Activated naive CD4-positive, alpha-beta T cell (primary cell): ENCODE data around the gene NFU1.

ENCODE experiments used
- DNase-seq, 4 experiments: peaks; one replicate each; lab custom pipeline; 2025; lab: John Stamatoyannopoulos, UW

NFU1 gene

DNA sequence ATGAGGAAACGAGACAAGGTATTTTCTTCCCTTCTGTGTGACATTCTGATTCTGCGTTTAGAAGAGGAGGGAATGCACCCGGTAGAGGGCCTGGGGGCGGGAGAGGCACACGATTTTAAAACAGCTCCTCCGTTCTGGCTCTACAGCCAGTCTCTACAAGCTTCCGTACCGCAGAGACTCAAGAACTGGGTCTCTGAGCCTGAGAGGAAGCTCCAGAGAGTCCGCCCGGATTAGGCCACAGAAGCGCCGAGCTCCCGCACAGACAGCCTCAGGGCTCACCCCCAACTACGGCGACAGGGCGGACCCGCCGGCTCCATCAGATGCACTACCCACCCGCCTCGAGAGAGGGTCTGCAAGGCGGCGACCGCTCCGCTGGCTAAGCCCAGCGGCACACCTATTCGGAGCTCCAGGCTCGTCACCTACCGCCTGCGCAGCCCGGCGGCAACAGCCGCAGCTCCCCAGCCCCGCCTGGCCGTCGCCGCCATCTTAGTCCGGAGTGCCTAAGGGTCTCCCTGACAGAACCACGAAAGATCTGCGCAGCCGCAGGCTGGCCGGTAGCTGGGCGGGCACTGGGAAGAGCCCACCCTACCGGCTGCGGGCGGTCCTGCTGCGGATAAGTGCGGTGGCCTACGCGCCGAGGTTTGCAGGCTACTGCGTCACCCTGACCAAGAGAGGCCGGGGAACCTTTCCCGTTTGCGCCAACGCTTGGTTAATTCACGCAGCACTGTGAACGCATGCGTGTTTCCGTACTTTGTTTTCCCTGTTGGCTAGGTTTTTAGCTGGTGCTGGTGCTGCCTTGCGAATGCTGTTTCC, at the start of gene NFU1:
TSS of gene NFU1 (minus strand) at position 498 of the 813 bp plus-strand sequence. CDS start at position 485, 13 bp downstream.
- DNase-seq: peak; percentile 57 to 74 (median 69)

DNA sequence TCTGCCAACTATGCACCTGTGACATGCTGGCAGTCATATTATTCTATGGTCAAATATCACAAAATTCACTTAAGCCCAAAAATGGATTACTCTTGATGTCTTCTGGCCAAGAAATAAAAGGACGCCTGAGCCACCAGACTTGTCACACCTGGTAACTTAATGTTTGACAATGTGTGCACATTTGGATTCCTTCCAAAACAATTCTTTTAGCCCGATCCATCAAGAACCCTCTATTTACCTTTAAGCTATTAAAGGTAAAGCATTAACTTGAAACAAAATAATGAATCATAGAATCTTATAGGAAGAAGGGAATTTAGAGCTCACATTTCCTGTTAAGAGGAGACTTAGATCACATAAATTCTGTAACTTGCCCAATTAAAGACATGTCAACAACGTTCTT, 46.5 kb upstream of the NFU1 start:
- no peak for DNase-seq

DNA sequence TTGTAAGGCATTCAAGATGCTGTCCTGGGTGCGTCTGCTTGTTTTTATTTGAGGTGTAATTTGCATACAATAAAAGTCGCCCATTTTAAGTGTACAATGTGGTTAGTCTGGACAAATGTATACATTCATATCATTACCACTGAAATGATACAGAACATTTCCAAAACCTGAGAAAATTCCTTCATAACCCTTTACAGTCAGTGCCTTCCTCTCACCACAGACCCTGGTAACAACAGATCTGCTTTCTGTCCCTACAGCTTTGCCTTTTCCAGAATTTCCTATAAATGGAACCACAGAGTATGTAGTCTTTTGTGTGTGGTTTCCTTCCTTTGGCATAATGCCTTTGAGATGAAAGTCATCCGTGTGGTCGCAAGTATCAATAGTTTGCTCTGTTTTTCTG, 45.8 kb upstream of the NFU1 start:
- no peak for DNase-seq

DNA sequence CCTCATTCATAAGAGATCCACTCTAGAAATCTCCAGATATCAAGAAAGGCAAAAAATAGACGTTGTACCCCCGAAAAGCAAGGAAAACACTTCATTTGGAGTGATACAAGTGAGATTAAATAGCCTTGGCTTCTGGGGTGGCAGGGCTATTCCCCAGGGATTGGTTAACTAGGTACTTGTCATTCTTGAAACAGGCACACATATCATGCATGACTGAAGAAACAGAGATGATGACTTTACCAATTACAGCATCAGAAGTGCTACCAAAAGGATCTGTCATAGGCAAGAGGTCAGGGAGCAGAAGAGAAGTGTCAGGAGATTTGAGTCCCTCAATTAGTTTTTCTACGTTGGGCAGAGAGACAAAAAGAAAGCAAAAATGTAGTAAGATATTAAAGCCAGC, 45.2 kb upstream of the NFU1 start:
- DNase-seq: no peak

DNA sequence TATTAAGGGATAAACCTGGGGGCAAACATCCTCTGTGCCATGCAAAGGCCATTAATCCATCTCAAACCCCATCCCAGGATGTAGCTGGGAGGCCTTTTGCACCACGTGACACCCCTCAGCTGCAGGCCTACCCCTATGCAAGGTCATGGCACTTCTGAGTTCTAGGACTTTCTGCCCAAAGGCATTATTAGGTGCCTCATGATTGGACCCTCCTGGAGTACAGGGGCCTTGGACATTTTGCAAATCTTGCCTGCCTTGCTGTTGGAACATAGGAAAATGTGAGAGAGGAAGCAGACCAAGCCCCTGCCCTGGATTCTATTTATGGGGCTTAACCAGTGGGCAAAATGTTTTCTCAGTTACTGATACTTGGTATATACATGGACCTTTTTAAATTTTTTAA, 44.2 kb upstream of the NFU1 start:
- DNase-seq: no peak

DNA sequence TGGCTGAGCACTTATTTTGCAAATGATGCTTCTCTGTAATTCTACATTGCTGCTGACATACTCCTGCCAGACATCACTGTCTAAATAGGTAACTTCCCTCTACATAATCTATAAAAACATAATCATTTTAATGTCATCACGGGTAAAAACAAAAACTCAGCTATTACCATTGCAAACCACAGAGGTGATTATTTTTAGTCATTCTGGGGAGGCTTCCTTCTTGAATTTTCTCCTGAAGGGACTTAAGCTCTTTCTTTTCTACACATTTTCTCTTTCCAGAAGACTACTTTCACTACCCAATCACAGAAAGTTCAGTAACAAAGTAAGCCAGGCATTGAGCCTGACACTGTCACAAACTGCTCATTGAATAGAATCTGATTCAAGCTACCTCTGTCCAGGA, 40.4 kb upstream of the NFU1 start:
- no peak for DNase-seq

DNA sequence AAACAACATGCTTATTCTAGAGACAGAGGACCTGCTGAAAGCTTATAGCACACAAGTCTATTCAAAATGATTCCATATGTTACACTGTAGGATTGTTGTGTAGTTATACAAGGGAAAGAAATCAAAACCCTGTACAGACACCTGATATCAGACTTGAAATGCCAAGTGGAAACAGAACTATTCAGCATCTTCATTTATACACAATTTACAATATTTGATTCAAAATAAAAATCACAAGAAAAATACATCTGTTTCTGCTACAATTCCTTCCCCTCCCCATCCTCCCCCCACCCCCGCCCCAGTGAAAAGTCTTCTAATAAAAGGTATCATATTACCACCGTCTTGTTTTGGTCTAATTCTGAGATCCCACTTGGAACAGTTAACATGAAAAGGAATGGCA, 37.5 kb upstream of the NFU1 start:
- DNase-seq: no peak

DNA sequence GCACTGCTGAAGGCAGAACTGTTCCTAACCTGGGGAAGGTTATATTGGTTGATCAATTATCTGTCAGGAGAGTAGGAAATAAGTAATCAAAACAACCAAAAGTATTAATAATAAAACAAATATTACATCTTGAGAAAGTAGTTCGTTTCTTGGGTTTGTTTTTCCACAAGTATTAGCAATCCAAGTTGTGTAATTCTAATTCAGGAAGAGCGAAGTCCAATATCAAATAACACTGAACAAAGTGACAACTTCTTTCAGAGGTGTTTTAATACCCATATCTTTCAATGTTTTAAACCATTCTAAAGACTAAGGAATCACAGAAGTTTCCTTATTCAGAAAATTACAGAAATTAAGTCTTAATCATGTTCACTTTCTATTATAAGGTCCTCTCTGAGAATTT, 34.6 kb upstream of the NFU1 start:
- no peak for DNase-seq

DNA sequence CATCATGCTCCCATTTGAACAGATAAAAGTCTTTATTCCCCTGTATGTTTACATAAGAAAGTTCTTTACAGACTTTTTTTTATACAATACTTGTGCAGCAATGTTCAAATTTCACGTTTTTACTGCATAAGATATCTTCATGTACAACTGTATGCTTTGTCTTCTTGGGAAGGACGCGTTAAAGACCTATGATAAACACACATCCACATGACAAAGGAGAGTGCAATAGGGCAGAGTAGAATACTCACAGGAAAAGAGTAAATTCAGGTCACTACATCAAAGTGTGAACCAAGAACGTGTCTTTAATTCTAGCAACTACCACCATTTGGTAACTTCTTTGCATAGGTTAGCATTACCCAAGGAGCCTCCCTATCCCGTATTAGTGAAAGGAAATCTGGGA, 33.7 kb upstream of the NFU1 start:
- no peak for DNase-seq

DNA sequence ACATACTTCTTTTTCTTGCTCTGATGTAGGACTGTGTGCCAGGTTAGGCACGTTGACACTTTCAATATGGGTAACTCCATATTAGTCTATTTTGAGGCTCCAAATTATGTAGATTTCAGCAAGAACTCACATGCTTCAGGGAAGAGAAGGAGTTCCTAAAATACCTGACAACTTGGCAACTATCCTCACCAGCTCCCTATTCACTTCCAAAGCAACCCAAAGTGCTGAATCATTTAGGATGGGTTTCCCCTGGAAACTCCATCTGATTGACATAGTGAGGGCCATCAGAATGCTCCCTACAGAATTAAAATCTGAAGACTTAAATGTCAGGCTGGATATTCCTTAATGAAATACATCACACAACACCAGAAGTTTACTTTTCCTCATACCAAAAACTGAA, 32.5 kb upstream of the NFU1 start:
- DNase-seq: no peak

DNA sequence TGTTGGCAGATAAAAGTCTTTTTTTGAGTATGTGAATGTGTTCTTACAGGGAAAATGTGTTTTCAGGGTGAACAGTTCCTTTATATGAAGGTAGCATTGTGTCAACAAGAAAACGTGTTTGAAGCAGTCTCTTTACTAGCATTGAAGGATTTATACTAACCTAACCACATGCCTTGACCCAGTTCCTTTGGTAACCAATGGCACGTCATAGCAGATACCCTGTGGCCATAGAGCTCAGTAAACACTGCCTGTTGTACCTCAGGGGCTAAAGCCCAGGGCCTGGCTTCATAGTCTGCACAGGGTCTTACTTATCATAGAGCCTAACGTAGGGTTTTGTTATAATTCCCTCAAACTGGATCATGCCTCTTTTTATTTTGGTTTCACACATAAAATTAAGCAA, 32.1 kb upstream of the NFU1 start:
- DNase-seq: no peak

DNA sequence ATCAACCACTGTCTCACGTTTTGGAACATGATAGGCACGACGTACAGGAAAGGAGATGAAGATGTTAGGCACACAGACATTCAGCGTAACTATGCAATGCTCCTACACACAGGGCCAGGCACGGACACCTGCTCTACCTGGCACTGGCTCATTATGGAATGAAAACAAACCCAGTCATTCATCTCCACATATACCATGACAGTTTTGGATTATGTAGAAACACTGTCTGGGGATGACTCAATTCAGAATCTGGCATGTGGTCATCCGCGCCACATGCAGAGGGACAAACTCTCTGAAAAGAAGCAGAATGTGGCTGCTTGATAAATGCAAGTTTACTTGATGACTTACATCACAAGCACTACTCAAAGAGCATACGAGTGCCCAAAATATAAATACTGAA, 29.5 kb upstream of the NFU1 start:
- DNase-seq: no peak

DNA sequence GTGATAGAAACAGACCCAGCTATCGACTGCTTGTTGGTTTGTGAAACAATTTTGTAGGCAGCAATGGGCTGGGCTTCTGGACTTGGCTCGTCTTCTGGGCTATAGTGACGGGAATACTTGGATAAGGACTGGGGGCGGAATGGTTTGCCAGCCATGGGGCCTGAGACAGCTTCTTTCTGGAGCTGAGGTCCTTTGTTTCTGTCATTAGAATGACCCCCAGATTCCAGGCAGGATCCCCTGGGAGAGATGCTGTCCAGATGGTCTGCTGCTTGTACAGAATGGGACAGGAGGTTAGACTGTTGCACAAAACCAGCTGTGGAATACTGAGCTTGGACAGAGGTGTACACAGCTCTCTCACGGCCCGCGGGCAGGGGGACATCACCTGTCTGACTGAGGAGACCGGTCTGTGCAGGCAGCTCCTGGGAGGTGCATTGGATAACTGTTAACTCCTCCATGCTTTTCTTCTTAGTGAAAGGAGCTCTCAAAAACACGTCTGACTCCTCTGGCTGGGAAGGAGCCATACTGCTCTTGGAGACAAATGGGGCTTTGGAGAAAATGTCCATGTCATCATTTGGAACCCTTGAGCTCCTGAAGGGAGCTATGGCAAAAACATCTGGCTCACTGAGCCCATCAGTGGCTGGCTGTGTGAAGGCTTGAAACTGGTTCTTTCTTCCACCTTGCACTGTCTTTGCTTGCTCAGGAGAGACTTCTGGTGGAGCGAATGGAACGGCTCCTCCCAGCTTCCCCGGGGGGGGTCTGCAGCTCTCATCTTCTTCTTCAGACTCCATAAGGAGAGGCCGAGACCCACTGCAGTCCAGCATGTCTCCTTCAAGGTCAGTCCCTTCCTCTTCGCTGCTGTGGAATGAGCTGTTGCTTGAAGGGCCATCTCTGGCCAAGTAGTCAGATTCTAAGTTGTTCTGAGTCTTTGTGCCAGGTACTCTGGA, 28.6 kb upstream of the NFU1 start:
- DNase-seq: no peak

DNA sequence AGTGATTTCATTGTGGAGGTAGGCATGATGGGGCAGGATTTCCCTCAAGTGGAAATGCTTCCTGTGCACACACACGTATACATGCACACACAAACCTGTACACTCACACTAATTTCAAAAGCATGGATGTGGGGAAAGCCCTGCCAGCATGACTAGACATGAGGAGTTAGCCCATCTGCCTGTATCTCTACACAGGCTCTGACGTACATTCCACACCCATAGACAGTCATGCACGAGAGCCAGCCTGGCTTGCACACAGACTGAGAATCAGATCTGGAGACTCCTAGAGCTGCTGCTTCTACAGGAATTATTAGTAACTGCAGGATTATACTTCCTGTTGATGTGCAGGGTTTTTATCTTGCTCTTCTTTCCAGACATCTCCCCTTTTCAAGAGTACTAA, 27.3 kb upstream of the NFU1 start:
- no peak for DNase-seq

DNA sequence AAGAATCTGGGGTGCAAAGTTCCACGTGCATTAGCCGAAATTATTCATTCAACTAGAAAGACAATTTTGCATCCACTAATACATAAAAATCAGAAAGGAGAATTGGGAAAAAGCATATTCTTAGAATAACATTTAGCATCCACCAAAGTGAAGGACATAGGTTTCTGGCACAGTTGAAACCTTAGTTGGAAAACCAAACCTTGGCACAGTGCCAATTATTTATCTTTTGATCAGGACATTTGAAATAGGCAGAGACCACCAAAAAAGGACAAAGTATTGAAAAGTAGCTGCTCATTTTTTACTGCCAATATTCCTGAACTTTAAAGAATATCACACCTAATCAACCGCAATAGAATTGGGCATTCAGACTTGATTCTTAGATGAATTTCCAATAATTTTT, 25.5 kb upstream of the NFU1 start:
- DNase-seq: no peak

DNA sequence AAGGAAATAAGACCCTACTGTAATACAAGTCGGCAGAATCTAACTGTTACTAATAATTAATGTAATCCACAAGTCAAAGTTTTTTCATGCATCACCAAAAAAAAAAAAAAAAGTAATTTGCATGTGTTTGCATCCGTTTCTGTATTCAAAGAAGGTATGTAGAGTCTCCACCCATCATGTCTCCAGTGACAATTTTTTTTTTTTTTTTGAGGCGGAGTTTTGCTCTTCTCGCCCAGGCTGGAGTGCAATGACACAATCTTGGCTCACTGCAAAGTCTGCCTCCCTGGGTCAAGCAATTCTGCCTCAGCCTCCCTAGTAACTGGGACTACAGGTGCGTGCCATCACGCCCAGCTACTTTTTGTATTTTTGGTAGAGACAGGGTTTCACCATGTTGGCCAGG, 24.2 kb upstream of the NFU1 start:
- DNase-seq: no peak

DNA sequence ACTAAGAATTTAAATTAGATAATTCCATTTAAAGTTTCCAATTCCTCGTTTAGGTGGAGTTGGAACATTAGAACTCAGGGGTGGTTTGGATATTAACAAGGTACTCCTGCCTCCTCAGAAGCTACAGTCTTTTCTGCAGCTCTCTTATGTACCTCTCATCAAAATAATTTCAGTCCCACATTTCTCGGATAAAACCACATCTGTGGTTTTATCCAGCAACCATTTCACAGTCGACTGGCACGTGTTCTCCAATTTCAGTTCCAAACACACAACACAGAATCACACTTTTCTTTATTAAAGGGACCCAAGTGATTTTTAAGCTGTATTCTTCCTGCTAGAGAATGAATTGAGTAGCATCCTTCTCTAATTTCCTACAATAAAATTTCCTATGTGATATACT, 22.7 kb upstream of the NFU1 start:
- DNase-seq: no peak

DNA sequence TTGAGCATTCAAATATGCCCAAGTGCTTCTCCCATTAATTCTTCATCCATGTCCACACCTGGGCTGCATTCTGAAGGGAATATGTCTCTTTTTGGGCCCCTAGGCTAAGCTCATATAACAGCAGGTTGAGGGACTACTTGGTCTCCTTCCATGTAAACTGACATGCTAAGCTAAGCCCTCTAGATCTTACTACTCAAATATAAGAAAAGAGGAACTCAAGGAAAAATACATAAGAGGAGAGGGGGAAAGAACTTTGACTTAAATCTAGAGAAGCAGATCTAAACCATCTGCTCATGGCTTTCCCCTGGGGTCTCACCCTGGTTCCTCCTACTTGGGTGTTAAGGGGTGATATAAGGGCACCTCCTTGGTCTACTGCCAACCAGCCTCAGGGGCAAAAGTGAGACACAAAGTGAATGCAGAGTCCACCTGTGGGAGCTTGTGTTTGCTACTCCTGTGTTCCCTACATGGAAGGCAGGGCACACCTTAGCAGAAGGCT, 19.8 kb upstream of the NFU1 start:
- DNase-seq: no peak

DNA sequence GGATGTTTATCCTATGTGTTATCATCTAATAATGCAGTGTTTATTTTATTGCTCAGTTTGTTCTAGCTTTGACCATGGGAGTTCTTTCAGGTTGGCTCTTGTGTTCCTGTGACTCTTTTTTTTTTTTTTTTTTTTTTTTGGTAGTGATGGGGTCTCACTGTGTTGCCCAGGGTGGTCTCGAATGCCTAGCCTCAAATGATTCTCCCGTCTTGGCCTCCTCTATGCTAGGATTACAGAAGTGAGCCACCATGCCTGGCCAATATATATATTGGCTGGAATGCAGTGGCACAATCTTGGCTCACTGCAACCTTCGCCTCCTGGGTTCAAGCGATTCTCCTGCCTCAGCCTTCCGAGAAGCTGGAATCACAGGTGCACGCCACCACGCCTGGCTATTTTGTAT, 18.9 kb upstream of the NFU1 start:
- DNase-seq: no peak

DNA sequence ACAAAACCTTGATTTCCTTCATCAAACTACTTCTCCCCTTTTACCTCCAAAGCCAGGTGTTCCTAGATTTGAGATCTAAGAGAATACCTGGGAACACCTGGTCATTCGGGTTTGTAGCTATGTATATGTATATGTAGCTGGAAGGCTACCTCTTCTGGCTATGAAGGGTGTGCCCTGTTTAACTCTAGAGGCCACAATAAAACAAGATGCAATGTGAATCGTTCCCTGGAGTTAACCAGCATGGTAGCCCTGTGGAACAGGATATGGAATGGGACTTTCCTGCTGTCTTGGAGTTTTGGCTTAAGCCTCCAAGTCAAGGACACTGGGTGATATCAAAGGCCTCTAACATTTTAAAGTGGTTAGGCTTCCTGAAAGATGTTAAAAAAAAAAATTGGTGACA, 17.7 kb upstream of the NFU1 start:
- no peak for DNase-seq

DNA sequence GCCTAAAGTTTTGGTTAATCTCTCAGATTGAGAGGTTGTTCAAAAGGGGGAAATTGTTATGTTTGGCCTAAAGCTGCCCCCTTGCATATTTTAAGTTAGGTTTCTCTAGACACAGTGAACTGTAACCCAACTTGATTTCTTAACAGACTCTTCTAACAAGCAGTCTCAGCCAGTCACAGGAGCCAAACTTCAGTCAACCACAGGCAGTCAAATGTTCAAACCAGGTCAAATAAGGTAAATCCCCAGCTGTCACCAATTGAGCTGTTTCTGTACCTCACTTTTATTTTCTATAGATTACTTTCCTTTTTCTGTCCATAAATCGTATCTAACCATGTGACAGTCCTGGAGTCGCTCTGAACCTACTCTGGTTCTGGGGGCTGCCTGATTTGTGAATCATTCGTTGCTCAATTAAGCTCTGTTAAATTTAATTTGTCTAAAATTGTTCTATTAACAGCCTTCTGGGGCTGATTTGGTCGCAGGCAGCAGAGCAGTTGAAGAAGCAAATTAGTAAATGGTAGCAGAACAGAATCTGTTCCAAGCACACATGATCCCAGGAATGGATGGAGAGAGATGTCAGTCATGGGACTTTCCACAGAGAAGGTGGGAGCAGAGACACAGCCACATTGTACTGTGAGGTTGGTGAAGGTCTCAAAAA, 16.4 kb upstream of the NFU1 start:
- DNase-seq: no peak

DNA sequence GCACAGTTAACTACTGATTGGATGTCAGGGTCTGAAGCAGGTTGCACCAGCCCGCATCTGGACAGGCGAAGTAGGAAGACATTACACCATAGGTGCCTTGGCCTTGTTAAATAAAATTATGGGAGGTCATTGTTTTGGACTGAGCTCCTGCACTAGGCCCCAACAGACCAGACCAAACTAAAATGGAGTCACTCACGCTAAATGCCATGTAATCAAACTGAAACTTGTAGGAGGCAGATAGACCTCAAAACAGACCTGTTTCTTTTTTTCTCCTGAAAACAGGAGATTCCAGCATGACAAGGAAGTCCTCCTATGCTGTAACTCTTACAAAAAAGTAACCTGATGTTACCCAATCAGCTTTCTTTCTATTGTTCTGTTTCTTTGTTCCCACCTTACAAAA, 15.5 kb upstream of the NFU1 start:
- no peak for DNase-seq
